ENCODE measurements around the gene NAGA.

The NAGA gene

GRCh38 chr22:42062506-42063170 lies 8.0 kb downstream of the NAGA start:
- in situ Hi-C loops (cut with HindIII; ENCODE audit: low sequenced_read_pairs) = no loop called here
- H3K4me3 ChIP-seq (ENCODE audit: low read depth, low read length) = no peak overlapping the region
- no peak for DNase-seq (ENCODE audit: low read depth)
- TF ChIP-seq, protein P1, sequence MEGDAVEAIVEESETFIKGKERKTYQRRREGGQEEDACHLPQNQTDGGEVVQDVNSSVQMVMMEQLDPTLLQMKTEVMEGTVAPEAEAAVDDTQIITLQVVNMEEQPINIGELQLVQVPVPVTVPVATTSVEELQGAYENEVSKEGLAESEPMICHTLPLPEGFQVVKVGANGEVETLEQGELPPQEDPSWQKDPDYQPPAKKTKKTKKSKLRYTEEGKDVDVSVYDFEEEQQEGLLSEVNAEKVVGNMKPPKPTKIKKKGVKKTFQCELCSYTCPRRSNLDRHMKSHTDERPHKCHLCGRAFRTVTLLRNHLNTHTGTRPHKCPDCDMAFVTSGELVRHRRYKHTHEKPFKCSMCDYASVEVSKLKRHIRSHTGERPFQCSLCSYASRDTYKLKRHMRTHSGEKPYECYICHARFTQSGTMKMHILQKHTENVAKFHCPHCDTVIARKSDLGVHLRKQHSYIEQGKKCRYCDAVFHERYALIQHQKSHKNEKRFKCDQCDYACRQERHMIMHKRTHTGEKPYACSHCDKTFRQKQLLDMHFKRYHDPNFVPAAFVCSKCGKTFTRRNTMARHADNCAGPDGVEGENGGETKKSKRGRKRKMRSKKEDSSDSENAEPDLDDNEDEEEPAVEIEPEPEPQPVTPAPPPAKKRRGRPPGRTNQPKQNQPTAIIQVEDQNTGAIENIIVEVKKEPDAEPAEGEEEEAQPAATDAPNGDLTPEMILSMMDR (IDR thresholded peaks at IDR 0.05; ENCODE audit: low read depth, low read length, missing control alignments) = no peak

DNA sequence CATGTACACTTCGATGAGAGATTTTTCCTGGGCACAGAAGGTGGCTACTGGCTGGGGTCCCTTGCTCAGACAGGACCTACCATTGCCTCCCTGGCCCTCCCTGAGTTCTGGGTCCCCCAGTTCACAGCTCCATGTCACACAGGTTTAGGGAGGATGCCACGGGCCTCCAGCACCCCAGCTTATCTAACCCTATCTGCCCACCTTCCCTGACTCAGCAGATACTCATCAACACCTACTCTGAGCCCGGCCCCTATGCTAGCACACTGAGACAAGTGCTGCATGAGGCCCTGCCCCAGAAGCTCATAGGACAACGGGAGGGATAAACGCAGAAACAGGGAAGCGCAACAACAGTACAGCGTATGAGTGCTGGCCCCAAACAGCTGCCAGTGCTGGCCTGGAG lies 9.6 kb downstream of the NAGA start:
- in situ Hi-C loops (cut with HindIII; ENCODE audit: low sequenced_read_pairs) = no loop called here
- no peak for DNase-seq (ENCODE audit: low read depth)
- TF ChIP-seq, protein P1 (IDR thresholded peaks at IDR 0.05; ENCODE audit: low read depth, low read length, missing control alignments) = no peak
- H3K4me3 ChIP-seq (ENCODE audit: low read depth, low read length) = no peak overlapping the region

DNA sequence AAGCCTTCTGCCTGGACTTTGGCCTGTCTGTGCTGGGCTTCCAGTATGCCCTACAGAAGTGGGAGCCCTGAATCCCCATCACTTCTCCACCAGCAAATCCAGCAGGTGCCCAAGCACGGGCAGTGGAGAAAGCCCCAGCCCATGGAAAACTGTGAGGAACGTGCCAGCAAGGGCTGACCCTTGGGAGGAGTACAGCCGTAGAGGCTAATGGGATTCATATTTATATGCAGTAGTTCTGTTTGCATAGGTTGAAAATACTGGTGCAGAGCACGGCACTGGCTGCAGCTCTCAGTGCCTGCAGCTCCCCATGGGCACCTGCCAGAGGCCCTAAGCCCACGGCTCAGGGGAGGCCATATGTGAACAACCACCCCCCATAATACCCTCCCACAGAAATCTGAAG lies 10.1 kb downstream of the NAGA start:
- no peak overlapping the region for H3K4me3 ChIP-seq (ENCODE audit: low read depth, low read length)
- in situ Hi-C loops (cut with HindIII; ENCODE audit: low sequenced_read_pairs) = no loop called here
- TF ChIP-seq, protein P1 (IDR thresholded peaks at IDR 0.05; ENCODE audit: low read depth, low read length, missing control alignments) = no peak
- DNase-seq (ENCODE audit: low read depth) = no peak

GRCh38 chr22:42056757-42057511 lies 13.7 kb downstream of the NAGA start:
- H3K4me3 ChIP-seq (ENCODE audit: low read depth, low read length) = no peak overlapping the region
- TF ChIP-seq, protein P1 (IDR thresholded peaks at IDR 0.05; ENCODE audit: low read depth, low read length, missing control alignments) = no peak
- DNase-seq (ENCODE audit: low read depth) = no peak
- in situ Hi-C loops (cut with HindIII; ENCODE audit: low sequenced_read_pairs) = no loop called here

DNA sequence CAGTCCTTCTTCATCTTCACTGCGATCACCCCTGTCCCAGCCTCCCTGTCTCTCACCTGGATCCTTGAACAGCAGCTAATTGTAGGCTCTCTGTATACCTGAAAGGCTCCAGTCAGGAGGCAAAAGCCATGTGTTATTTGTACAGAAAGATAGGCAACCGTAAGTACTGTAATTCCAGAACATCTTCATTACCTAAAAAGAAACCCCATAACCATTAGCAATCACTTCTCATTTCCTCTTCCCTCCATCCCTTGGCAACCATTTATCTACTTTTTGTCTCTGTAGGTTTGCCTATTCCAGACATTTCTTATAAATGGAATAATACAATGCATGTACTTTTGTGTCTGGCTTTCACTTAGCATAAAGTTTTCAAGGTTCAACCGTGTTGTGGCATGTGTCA lies 17.8 kb downstream of the NAGA start:
- no peak overlapping the region for H3K4me3 ChIP-seq (ENCODE audit: low read depth, low read length)
- no peak for DNase-seq (ENCODE audit: low read depth)
- TF ChIP-seq, protein P1 (IDR thresholded peaks at IDR 0.05; ENCODE audit: low read depth, low read length, missing control alignments) = no peak
- in situ Hi-C loops (cut with HindIII; ENCODE audit: low sequenced_read_pairs) = no loop called here

- in situ Hi-C loops (cut with HindIII; ENCODE audit: low sequenced_read_pairs) = no loop called here
- TF ChIP-seq, protein P1 (IDR thresholded peaks at IDR 0.05; ENCODE audit: low read depth, low read length, missing control alignments) = no peak
- DNase-seq (ENCODE audit: low read depth) = no peak
- no peak overlapping the region for H3K4me3 ChIP-seq (ENCODE audit: low read depth, low read length)
Observed at GRCh38 chr22:42050641-42051180, 19.9 kb downstream of the NAGA start.

All from astrocyte of the cerebellum (primary cell).